ENCODE results near the gene NECTIN1.

DNA sequence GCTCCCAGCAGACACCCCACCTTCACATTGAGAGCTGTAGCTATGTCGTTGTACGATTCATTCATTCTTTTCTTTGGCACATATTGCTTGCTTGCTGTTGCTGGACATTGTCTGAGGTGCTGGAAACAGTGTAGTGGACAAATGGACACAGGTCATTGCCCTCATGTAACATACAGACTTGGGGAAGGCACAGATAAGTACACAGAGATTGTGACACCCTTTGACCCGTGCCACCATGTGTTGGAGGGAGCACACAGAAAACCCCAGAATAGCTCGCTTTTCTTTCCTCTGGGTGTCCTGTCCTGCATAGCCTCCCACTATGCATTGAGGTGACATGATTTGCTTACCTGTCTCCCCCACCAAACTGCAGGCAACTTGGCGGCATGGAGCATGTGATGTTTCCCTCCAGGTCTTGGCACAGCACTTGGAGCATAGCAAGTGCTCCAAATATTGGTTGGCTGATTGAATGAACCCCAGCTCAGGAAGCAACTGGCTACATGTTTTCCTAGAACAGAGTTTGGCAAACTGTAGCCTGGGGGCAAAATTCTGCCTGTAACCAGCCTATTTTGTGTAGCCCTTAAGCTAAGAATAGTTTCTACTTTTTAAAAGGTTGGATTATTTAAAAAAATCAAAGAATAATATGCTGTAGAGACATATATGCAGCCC is 30.9 kb upstream of the NECTIN1 start:
- no peak for TF ChIP-seq CTCF (IDR thresholded peaks at IDR 0.05; ENCODE audit: insufficient read depth, low read length, poor library complexity, severe bottlenecking)
- TF ChIP-seq EZH2phosphoT487 (conservative IDR thresholded peaks at IDR 0.05; ENCODE audit: low read length), result no peak
